ENCODE data around the gene PHF21A.

The PHF21A gene

GRCh38 chr11:45960387-45961095 lies 160.7 kb downstream of the PHF21A start:
- no peaks in the 10 kb centered on the region for H3K79me2 ChIP-seq (ENCODE audit: low read length)
- H3K27ac ChIP-seq (ENCODE audit: low read length) = no peak overlapping the region
- H4K20me1 ChIP-seq (ENCODE audit: insufficient read depth, low read length) = 0 out of 2 replicates have a peak, but pooled peaks cover 4% of the 10 kb centered on the region
- H3K36me3 ChIP-seq (replicated peaks; ENCODE audit: low read depth, low read length) = peaks cover 19% of the 10 kb centered on the region
- no peaks in the 10 kb centered on the region for H3K27me3 ChIP-seq (ENCODE audit: low read depth, low read length)
- H3K9me3 ChIP-seq (ENCODE audit: insufficient read depth, low read length) = no peaks in the 10 kb centered on the region
- no peak overlapping the region for H3K4me2 ChIP-seq (ENCODE audit: low read length)
- H2AFZ ChIP-seq (ENCODE audit: low read depth, low read length) = no peak overlapping the region
- TF ChIP-seq EZH2phosphoT487 (IDR thresholded peaks at IDR 0.05; ENCODE audit: low read depth) = no peak
- TF ChIP-seq CTCF (IDR thresholded peaks at IDR 0.05; ENCODE audit: low read depth, low read length) = no peak
- H3K9ac ChIP-seq (ENCODE audit: low read length) = no peak overlapping the region
- H3K4me1 ChIP-seq (ENCODE audit: low read length) = 0 out of 2 replicates have a peak, but pooled peaks cover 3% of the 10 kb centered on the region
- no peak overlapping the region for H3K4me3 ChIP-seq (ENCODE audit: low read length)

GRCh38 chr11:45959851-45960250 lies 161.4 kb downstream of the PHF21A start:
- Histone ChIP-seq H3K79me2 (ENCODE audit: low read length) (no peaks in the 10 kb centered on the region), H3K4me1 (ENCODE audit: low read length) (0 out of 2 replicates have a peak, but pooled peaks cover 3% of the 10 kb centered on the region), H3K27ac (ENCODE audit: low read length) (no peak overlapping the region), H3K36me3 (replicated peaks; ENCODE audit: low read depth, low read length) (peaks cover 22% of the 10 kb centered on the region), H3K4me3 (ENCODE audit: low read length) (no peak overlapping the region), H3K4me2 (ENCODE audit: low read length) (no peak overlapping the region), H3K9me3 (ENCODE audit: insufficient read depth, low read length) (no peaks in the 10 kb centered on the region), H2AFZ (ENCODE audit: low read depth, low read length) (no peak overlapping the region), H3K27me3 (ENCODE audit: low read depth, low read length) (no peaks in the 10 kb centered on the region), H3K9ac (ENCODE audit: low read length) (no peak overlapping the region), H4K20me1 (ENCODE audit: insufficient read depth, low read length) (no peaks in the 10 kb centered on the region)
- no peak for TF ChIP-seq EZH2phosphoT487 (IDR thresholded peaks at IDR 0.05; ENCODE audit: low read depth)
- no peak for TF ChIP-seq CTCF (IDR thresholded peaks at IDR 0.05; ENCODE audit: low read depth, low read length)

GRCh38 chr11:45949992-45950407 lies 171.3 kb downstream of the PHF21A start:
- Histone ChIP-seq H3K27ac (ENCODE audit: low read length) (no peak overlapping the region), H3K79me2 (ENCODE audit: low read length) (no peaks in the 10 kb centered on the region)
- TF ChIP-seq CTCF (IDR thresholded peaks at IDR 0.05; ENCODE audit: low read depth, low read length) = no peak
- no peak for TF ChIP-seq EZH2phosphoT487 (IDR thresholded peaks at IDR 0.05; ENCODE audit: low read depth)

GRCh38 chr11:45948356-45948755 lies 172.9 kb downstream of the PHF21A start:
- H3K4me3 ChIP-seq (ENCODE audit: low read length) = no peak overlapping the region
- H3K27ac ChIP-seq (ENCODE audit: low read length) = no peak overlapping the region
- no peak overlapping the region for H3K9ac ChIP-seq (ENCODE audit: low read length)
- TF ChIP-seq EZH2phosphoT487 (IDR thresholded peaks at IDR 0.05; ENCODE audit: low read depth) (no peak), CTCF (IDR thresholded peaks at IDR 0.05; ENCODE audit: low read depth, low read length) (no peak)
- H3K4me1 ChIP-seq (ENCODE audit: low read length) = no peaks in the 10 kb centered on the region
- H2AFZ ChIP-seq (ENCODE audit: low read depth, low read length) = no peak overlapping the region
- H3K36me3 ChIP-seq (replicated peaks; ENCODE audit: low read depth, low read length) = peaks cover 33% of the 10 kb centered on the region
- H3K79me2 ChIP-seq (ENCODE audit: low read length) = no peaks in the 10 kb centered on the region
- H3K9me3 ChIP-seq (ENCODE audit: insufficient read depth, low read length) = no peaks in the 10 kb centered on the region
- H4K20me1 ChIP-seq (ENCODE audit: insufficient read depth, low read length) = no peaks in the 10 kb centered on the region
- H3K4me2 ChIP-seq (ENCODE audit: low read length) = no peak overlapping the region
- no peaks in the 10 kb centered on the region for H3K27me3 ChIP-seq (ENCODE audit: low read depth, low read length)

More at GRCh38 chr11:45949992-45950407, 171.3 kb downstream of the PHF21A start:
- Histone ChIP-seq H3K9ac (ENCODE audit: low read length) (no peak overlapping the region), H3K9me3 (ENCODE audit: insufficient read depth, low read length) (no peaks in the 10 kb centered on the region), H3K27me3 (ENCODE audit: low read depth, low read length) (no peaks in the 10 kb centered on the region), H3K36me3 (replicated peaks; ENCODE audit: low read depth, low read length) (peaks cover 38% of the 10 kb centered on the region), H3K4me3 (ENCODE audit: low read length) (no peak overlapping the region), H2AFZ (ENCODE audit: low read depth, low read length) (no peak overlapping the region), H3K4me1 (ENCODE audit: low read length) (no peaks in the 10 kb centered on the region), H4K20me1 (ENCODE audit: insufficient read depth, low read length) (no peaks in the 10 kb centered on the region), H3K4me2 (ENCODE audit: low read length) (no peak overlapping the region)

All from OCI-LY3 (cell line).